ENCODE results near the gene TRIM14. TPM values are rescaled to one million over a fixed set of nuclear protein-coding genes. Genes with fewer than 3 reads are reported as not detected.
"Not testable (repeated sequence)": the region's sequence is repeated elsewhere in the genome, so short reads cannot be mapped to it uniquely, and the experiment has no call there.

TRIM14 gene
- polyA plus RNA-seq, 3 donors: 23.0 to 30.6 (median 28.5) TPM

DNA sequence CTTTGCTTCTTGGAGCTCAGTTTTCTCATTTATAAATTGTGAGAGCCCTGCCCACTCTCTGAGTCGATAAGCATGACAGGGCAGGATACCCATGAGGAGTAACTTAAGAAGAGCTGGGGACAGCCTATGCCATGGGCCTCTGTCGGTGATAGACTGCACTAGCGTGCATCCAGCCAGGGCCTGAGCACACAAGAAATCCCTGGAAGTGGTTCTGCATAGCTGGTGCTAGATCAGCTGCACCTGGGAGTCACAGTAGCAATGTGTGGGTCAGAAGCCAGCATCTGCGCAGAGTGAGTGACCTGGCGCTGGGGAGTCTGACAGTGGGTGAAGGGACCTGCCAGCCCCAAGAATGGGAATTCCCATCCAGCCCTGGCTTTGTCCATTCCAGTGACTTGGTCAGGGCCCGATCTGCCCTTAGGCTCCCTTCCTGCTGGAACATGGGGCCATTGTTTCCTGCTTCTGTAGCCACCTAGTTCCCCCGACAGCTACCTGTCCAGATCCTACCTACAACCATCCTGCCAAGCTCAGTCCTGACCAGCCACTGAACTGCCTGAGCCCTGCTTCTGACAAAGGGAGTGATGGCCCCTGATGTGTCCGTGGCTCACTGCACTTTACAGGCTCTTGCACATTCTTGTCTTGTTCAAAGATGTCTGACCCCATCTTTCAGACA is 98.4 kb downstream of the TRIM14 start:
- H3K9ac ChIP-seq (ENCODE audit: insufficient read depth, low read length, poor library complexity, severe bottlenecking): no peak overlapping the region
- no peak overlapping the region for H3K4me2 ChIP-seq (replicated peaks; ENCODE audit: extremely low read depth, low read length, poor library complexity, severe bottlenecking)
- Mint-ChIP-seq H3K27me3 (ENCODE audit: low read depth in 3 of 3) (no peaks in the 10 kb centered on the region), H3K36me3 (peaks cover 50 to 53% of the 10 kb centered on the region in 2 donors), H3K9me3 (no peaks in the 10 kb centered on the region), H3K27ac (peak overlapping the region in 2 of 7 donors; percentile 1 to 28), H3K4me1 (peaks cover 11% of the 10 kb centered on the region), H3K4me3 (no peak overlapping the region)
- peaks cover 38 to 68% of the 10 kb centered on the region in 2 donors for H3K36me3 ChIP-seq (replicated peaks in 1 of 2; ENCODE audit: control insufficient read depth in 1 of 2, insufficient read depth in 2 of 2, low read length in 2 of 2)
- no peaks in the 10 kb centered on the region for H3K79me2 ChIP-seq (ENCODE audit: insufficient read depth, low read length)
- no peak for DNase-seq
- H2AFZ ChIP-seq (ENCODE audit: insufficient read depth, low read depth, low read length, poor library complexity, severe bottlenecking): no peak overlapping the region
- H3K27ac ChIP-seq (ENCODE audit: low read depth in 1 of 2, low read length in 2 of 2): peak overlapping the region in 1 of 2 donors; percentile 27
- 92% methylated on average over 7 of the region's 8 CpGs for WGBS (ENCODE audit: insufficient coverage)
- H3K4me3 ChIP-seq (replicated peaks in 1 of 3; ENCODE audit: low read depth in 2 of 3, low read length in 3 of 3): no peak overlapping the region
- H4K20me1 ChIP-seq (ENCODE audit: insufficient read depth, low read length): no peaks in the 10 kb centered on the region
- intact Hi-C loops (cut with micrococcal nuclease): loop anchor here in 1 of 2 donors (2.0 kb wide), 1 partner anchor 56 kb away; no protein-coding TSS in a partner anchor
- H3K9me3 ChIP-seq (replicated peaks in 1 of 2; ENCODE audit: control insufficient read depth in 1 of 2, insufficient read depth in 1 of 2, low read length in 2 of 2): no peaks in the 10 kb centered on the region
- TF ChIP-seq, protein P1, sequence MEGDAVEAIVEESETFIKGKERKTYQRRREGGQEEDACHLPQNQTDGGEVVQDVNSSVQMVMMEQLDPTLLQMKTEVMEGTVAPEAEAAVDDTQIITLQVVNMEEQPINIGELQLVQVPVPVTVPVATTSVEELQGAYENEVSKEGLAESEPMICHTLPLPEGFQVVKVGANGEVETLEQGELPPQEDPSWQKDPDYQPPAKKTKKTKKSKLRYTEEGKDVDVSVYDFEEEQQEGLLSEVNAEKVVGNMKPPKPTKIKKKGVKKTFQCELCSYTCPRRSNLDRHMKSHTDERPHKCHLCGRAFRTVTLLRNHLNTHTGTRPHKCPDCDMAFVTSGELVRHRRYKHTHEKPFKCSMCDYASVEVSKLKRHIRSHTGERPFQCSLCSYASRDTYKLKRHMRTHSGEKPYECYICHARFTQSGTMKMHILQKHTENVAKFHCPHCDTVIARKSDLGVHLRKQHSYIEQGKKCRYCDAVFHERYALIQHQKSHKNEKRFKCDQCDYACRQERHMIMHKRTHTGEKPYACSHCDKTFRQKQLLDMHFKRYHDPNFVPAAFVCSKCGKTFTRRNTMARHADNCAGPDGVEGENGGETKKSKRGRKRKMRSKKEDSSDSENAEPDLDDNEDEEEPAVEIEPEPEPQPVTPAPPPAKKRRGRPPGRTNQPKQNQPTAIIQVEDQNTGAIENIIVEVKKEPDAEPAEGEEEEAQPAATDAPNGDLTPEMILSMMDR (IDR thresholded peaks at IDR 0.05): no peak
- no peaks in the 10 kb centered on the region for H3K27me3 ChIP-seq (ENCODE audit: control insufficient read depth in 2 of 2, insufficient read depth in 2 of 2, low read length in 2 of 2)
- H3K4me1 ChIP-seq (ENCODE audit: control insufficient read depth in 1 of 2, insufficient read depth in 2 of 2, low read length in 2 of 2): peaks cover 0 to 6% of the 10 kb centered on the region in 2 donors

DNA sequence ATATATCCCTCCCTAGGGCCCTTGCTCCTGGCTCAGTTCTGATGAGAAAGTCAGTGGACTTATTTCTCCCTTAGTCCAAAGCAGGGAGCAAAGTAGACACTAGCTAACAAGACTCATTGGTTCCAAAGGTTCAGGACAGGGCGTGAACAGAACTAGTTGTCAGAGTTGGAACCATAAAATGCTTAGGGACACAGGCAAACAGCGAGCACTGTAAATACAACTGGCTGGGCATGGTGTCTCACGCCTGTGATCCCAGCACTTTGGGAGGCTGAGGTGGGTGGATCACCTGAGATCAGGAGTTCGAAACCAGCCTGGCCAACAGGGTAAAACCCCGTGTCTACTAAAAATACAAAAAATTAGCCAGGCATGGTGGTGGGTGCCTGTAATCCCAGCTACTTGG is 99.2 kb downstream of the TRIM14 start:
- peaks cover 56 to 60% of the 10 kb centered on the region in 2 donors for H3K36me3 Mint-ChIP-seq

More for the DNA sequence above, 99.2 kb downstream of the TRIM14 start:
- H3K4me3 ChIP-seq (replicated peaks in 1 of 3; ENCODE audit: low read depth in 2 of 3, low read length in 3 of 3); H3K27me3 Mint-ChIP-seq (ENCODE audit: low read depth in 3 of 3); H3K4me1 ChIP-seq (ENCODE audit: control insufficient read depth in 1 of 2, insufficient read depth in 2 of 2, low read length in 2 of 2); H3K79me2 ChIP-seq (ENCODE audit: insufficient read depth, low read length); H3K4me3 Mint-ChIP-seq; H3K27me3 ChIP-seq (ENCODE audit: control insufficient read depth in 2 of 2, insufficient read depth in 2 of 2, low read length in 2 of 2); H3K9me3 Mint-ChIP-seq; H3K4me2 ChIP-seq (replicated peaks; ENCODE audit: extremely low read depth, low read length, poor library complexity, severe bottlenecking); H3K27ac ChIP-seq (ENCODE audit: low read depth in 1 of 2, low read length in 2 of 2); H2AFZ ChIP-seq (ENCODE audit: insufficient read depth, low read depth, low read length, poor library complexity, severe bottlenecking); DNase-seq; H3K9me3 ChIP-seq (replicated peaks in 1 of 2; ENCODE audit: control insufficient read depth in 1 of 2, insufficient read depth in 1 of 2, low read length in 2 of 2); H3K9ac ChIP-seq (ENCODE audit: insufficient read depth, low read length, poor library complexity, severe bottlenecking); H4K20me1 ChIP-seq (ENCODE audit: insufficient read depth, low read length): not testable (repeated sequence)
- Mint-ChIP-seq H3K4me1 (peaks cover 11% of the 10 kb centered on the region), H3K27ac (peak overlapping the region in 3 of 7 donors; percentile 3 to 11 (median 3))
- intact Hi-C loops (cut with micrococcal nuclease): loop anchor here in 1 of 2 donors (2.0 kb wide), 1 partner anchor 55 kb away; no protein-coding TSS in a partner anchor
- peaks cover 44 to 75% of the 10 kb centered on the region in 2 donors for H3K36me3 ChIP-seq (replicated peaks in 1 of 2; ENCODE audit: control insufficient read depth in 1 of 2, insufficient read depth in 2 of 2, low read length in 2 of 2)
- 100% methylated on average over 3 of the region's 5 CpGs for WGBS (ENCODE audit: insufficient coverage)

Small RNA genes lying within 50 kb of the gene (small RNA-seq; reads per million reads assigned to genes)
- gene RF00017 (ENCODE audit: insufficient read length, low read depth) (not detected), gene RNU6-918P (ENCODE audit: insufficient read length, low read depth) (not detected)

Other genes starting within 250 kb of the TRIM14 start
- gene TRMO, start 196.7 kb downstream of the TRIM14 start, polyA plus RNA-seq: 10 to 100 TPM; 13.4 to 20.6 (median 13.5) TPM
- gene HEMGN, start 181.1 kb downstream of the TRIM14 start, polyA plus RNA-seq: under 1 TPM in 1 of 3 donors, not detected in 2; 0.18 TPM
- 10 to 100 TPM; 29.7 to 40.7 (median 30.8) TPM for gene ANP32B, start 135.9 kb downstream of the TRIM14 start, polyA plus RNA-seq
- 100 to 1,000 TPM in 1 of 3 donors, 10 to 100 TPM in 2; 41.3 to 109 (median 95.9) TPM for gene NANS, start 62.5 kb downstream of the TRIM14 start, polyA plus RNA-seq
- 1 to 10 TPM; 1.2 to 3.5 (median 2.1) TPM for gene CORO2A, start 73.4 kb upstream of the TRIM14 start, polyA plus RNA-seq
- 10 to 100 TPM; 23.2 to 55.7 (median 34.4) TPM for gene TBC1D2, start 136.4 kb upstream of the TRIM14 start, polyA plus RNA-seq

Data from CD14-positive monocyte (primary cell).